OCI-LY7 (cell line): ENCODE data around the gene EIF1B.

Experiments used
- CTCF ChIP-seq: fragments of 200-600 bp; sonication (generic); conservative IDR thresholded peaks from 2 replicates; pipeline ENCODE4 v1.5.1; 2014; ENCODE audit warnings: mild to moderate bottlenecking, antibody characterized with exemption, low read length, moderate library complexity, mixed read lengths
- EZH2phosphoT487 ChIP-seq: fragments of 200-600 bp; sonication (generic); IDR thresholded peaks from 2 replicates; pipeline ENCODE4 v1.6.1; 2018; ENCODE audit warnings: low read depth, borderline replicate concordance, mild to moderate bottlenecking, mixed run types, antibody characterized with exemption, low read length, moderate library complexity, mixed read lengths

GRCh38 chr3:40333416-40333815, 23.9 kb downstream of the EIF1B start:
- no peak for TF ChIP-seq CTCF
- TF ChIP-seq EZH2phosphoT487, result no peak
